Measurements from ENCODE around the gene EEPD1.

- TF ChIP-seq SNAI2 (CRISPR knock-in tag; IDR thresholded peaks at IDR 0.05): no peak
- no peak for TF ChIP-seq CREB5 (CRISPR knock-in tag; IDR thresholded peaks at IDR 0.05; ENCODE audit: low read depth)
- no peak for TF ChIP-seq ZFP3 (CRISPR knock-in tag; IDR thresholded peaks at IDR 0.05)
- TF ChIP-seq PPARA (CRISPR knock-in tag; IDR thresholded peaks at IDR 0.05; ENCODE audit: borderline replicate concordance): no peak
- TF ChIP-seq, protein P1, sequence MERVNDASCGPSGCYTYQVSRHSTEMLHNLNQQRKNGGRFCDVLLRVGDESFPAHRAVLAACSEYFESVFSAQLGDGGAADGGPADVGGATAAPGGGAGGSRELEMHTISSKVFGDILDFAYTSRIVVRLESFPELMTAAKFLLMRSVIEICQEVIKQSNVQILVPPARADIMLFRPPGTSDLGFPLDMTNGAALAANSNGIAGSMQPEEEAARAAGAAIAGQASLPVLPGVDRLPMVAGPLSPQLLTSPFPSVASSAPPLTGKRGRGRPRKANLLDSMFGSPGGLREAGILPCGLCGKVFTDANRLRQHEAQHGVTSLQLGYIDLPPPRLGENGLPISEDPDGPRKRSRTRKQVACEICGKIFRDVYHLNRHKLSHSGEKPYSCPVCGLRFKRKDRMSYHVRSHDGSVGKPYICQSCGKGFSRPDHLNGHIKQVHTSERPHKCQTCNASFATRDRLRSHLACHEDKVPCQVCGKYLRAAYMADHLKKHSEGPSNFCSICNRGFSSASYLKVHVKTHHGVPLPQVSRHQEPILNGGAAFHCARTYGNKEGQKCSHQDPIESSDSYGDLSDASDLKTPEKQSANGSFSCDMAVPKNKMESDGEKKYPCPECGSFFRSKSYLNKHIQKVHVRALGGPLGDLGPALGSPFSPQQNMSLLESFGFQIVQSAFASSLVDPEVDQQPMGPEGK (CRISPR knock-in tag; IDR thresholded peaks at IDR 0.05; ENCODE audit: borderline replicate concordance): no peak
- no peak for TF ChIP-seq ISL1 (CRISPR knock-in tag; IDR thresholded peaks at IDR 0.05)
- no peak for TF ChIP-seq ZNF8 (CRISPR knock-in tag; IDR thresholded peaks at IDR 0.05)
- TF ChIP-seq RARB (CRISPR knock-in tag; IDR thresholded peaks at IDR 0.05): no peak
Measured at GRCh38 chr7:36155811-36156361, 2.8 kb downstream of the EEPD1 start.

Measured in SK-N-SH treated with all-trans-retinoic acid at 6 μM for 48 hours (cell line).